Coronary artery (tissue), 2 donors: Measurements from ENCODE around the gene BCL11A.

Experiments
- DNase-seq: peaks from one replicate; pipeline ENCODE4 v3.0.0-alpha.2; 2017; ENCODE audit warnings: low spot score
- H3K27ac ChIP-seq, 2 donors: fragments of 200-600 bp; sonication (generic); one replicate each; pipeline ENCODE4 v1.5.1; 2016 to 2019
- H3K4me3 ChIP-seq: fragments of 200-600 bp; sonication (generic); 2 replicates; pipeline ENCODE4 v1.5.1; 2016; ENCODE audit warnings: mild to moderate bottlenecking, moderate library complexity
- TF ChIP-seq, protein P1 (sequence below): fragments of 200-600 bp; sonication (generic); IDR thresholded peaks from one replicate; pipeline ENCODE4 v1.5.1; 2019; ENCODE audit warnings: antibody characterized with exemption

Gene BCL11A

DNA sequence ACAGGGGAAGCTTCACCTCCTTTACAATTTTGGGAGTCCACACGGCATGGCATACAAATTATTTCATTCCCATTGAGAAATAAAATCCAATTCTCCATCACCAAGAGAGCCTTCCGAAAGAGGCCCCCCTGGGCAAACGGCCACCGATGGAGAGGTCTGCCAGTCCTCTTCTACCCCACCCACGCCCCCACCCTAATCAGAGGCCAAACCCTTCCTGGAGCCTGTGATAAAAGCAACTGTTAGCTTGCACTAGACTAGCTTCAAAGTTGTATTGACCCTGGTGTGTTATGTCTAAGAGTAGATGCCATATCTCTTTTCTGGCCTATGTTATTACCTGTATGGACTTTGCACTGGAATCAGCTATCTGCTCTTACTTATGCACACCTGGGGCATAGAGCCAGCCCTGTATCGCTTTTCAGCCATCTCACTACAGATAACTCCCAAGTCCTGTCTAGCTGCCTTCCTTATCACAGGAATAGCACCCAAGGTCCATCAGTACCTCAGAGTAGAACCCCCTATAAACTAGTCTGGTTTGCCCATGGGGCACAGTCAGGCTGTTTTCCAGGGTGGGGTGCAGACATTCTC is 58.3 kb downstream of the BCL11A start:
- no peak for DNase-seq
- TF ChIP-seq, protein P1, sequence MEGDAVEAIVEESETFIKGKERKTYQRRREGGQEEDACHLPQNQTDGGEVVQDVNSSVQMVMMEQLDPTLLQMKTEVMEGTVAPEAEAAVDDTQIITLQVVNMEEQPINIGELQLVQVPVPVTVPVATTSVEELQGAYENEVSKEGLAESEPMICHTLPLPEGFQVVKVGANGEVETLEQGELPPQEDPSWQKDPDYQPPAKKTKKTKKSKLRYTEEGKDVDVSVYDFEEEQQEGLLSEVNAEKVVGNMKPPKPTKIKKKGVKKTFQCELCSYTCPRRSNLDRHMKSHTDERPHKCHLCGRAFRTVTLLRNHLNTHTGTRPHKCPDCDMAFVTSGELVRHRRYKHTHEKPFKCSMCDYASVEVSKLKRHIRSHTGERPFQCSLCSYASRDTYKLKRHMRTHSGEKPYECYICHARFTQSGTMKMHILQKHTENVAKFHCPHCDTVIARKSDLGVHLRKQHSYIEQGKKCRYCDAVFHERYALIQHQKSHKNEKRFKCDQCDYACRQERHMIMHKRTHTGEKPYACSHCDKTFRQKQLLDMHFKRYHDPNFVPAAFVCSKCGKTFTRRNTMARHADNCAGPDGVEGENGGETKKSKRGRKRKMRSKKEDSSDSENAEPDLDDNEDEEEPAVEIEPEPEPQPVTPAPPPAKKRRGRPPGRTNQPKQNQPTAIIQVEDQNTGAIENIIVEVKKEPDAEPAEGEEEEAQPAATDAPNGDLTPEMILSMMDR: no peak

DNA sequence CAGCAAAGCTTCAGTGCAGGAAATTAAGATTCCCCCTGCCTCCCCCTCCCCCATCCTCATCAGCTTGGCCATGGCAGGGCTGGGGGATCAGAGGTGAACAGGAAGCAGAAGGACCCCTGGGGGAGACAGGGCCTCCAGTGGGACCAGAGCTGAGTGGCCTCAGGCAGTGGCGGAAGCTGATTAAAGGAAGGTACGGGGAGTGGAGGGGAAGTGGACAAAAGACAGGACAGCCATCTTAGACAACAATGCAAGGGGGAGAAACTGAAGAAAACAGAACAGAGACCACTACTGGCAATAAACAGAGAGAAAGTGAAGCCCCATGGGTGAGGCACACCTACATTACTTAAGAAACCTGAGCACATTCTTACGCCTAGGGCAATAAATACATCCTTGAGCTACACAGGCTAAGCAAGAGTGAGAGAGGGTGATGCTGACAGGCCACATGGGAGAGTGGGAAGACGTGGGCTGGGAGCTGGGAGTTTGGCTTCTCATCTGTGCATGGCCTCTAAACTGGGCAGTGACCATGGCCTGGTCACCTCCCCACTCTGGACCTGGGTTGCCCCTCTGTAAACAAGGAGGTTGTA is 59.6 kb downstream of the BCL11A start:
- no peak overlapping the region for H3K4me3 ChIP-seq
- H3K27ac ChIP-seq: no peak overlapping the region
- TF ChIP-seq, protein P1: no peak
- no peak for DNase-seq

More for the DNA sequence above, 58.3 kb downstream of the BCL11A start:
- H3K4me3 ChIP-seq: no peak overlapping the region
- H3K27ac ChIP-seq: no peak overlapping the region

DNA sequence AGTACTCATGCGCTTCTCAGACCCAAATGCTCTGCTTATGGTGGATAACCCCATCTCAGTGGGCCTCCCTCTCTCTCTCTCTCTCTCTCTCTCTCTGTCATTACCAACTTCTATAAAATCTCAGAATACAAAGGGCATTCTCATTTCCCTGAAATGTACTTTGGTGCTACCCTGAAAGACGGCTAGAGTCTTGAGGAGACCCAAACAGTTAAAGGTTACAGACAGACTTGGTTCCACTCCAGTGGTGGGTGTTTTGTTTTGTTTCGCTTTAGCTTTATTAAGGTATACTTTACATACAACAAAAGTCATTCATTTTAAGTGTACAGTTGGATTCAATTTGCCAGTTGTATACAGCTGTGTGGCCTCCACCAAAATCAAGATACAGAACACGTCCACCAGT is 60.9 kb downstream of the BCL11A start:
- TF ChIP-seq, protein P1: no peak
- Histone ChIP-seq H3K4me3 (no peak overlapping the region), H3K27ac (no peak overlapping the region)
- no peak for DNase-seq

DNA sequence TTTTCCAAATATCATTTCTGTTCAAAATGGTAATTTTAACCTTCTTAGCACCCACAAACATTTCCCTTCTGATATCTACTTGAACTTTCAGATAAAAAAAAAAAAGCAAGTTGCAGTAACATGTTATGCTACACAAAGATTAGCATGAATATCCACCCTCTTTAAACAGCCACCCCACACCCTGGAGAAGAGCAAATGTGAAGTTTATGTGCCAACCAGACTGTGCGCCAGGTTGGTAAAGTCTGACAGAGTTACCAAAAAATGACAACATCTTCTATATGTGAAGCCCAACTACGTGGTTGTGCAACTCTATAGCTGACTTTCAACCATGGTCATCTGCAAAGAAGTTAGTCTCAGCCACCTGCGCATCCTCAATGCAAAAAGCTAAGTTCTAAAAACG is 62.6 kb downstream of the BCL11A start:
- TF ChIP-seq, protein P1: no peak
- Histone ChIP-seq H3K27ac (no peak overlapping the region), H3K4me3 (no peak overlapping the region)
- no peak for DNase-seq

DNA sequence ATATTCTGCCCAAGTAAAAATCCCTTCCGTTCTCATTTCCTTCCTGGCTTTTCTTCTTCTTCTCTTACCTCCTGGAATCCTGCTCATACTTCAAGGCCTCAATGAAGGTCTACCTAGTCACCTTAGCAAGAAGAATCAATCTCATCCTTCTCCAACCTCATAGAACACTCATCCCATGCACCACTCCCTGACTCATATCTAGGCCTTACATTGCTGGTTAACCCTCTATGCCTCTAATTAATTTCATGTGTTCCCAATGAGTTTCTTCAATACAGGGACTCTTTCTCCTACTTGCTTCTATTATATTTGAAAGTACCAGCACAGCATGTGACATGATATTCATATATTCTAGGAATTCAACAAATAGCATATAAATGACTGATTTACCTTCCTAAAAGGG is 63.0 kb downstream of the BCL11A start:
- H3K27ac ChIP-seq: no peak overlapping the region
- TF ChIP-seq, protein P1: no peak
- no peak for DNase-seq
- no peak overlapping the region for H3K4me3 ChIP-seq

DNA sequence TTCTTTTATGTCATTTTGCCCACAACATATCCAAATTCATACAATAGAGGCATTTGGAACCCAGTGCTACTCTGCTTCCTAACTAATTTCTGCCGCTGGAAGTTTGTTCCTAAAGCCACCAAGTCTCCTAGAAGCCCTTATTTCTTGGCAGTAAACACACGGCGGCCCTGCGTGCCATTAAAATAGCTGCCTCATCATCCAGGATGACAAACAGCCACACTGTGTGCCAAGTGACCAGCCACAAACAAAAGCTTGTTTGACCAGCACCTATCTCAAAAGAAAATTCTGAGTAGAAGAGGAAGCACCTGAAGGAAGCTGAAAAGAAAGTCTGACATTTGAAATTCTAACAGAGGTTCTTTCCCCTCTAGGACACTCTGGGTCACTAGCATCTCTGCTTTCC is 64.2 kb downstream of the BCL11A start:
- TF ChIP-seq, protein P1: no peak
- DNase-seq: no peak
- Histone ChIP-seq H3K4me3 (no peak overlapping the region), H3K27ac (no peak overlapping the region)

DNA sequence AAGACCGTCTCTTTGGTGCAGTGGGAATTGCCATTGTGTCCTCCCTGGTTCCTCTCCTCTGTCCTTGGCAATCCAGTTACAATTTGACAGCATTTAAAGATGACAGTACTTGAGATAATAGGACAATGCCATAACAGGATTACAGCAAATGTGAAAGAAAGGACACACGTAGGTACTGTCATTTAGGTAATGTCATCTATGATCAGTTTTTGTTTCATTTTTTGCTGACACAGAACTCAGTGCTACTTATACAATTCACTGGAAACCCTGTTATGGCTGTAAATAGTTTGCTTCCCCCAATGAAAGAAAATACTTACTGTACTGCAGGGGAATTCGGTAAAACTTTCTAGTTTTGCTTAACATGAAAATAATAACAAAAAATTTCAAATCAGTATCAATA is 65.2 kb downstream of the BCL11A start:
- no peak overlapping the region for H3K4me3 ChIP-seq
- no peak for DNase-seq
- H3K27ac ChIP-seq: no peak overlapping the region
- TF ChIP-seq, protein P1: no peak
